Stimulated activated CD8-positive, alpha-beta memory T cell treated with anti-CD3 and anti-CD28 coated beads, Interleukin-12 subunit alpha, Interleukin-12 subunit beta, amount 100 ng/mL, for 24 hours (primary cell): ENCODE data around the gene LRP3.
"Not testable (repeated sequence)": the region's sequence is repeated elsewhere in the genome, so short reads cannot be mapped to it uniquely, and the experiment has no call there.

ENCODE experiments used
- DNase-seq: peaks from one replicate; pipeline ENCODE4 v3.0.0-alpha.2; 2020; ENCODE audit errors: extremely low read depth

LRP3 gene

GRCh38 chr19:33202546-33203507 is 8.7 kb downstream of the LRP3 start:
- DNase-seq: no peak

GRCh38 chr19:33203529-33203928 is 9.4 kb downstream of the LRP3 start:
- DNase-seq: no peak

- no peak for DNase-seq
Measured at GRCh38 chr19:33204136-33204973, 10.2 kb downstream of the LRP3 start.

GRCh38 chr19:33205110-33205509 is 11.0 kb downstream of the LRP3 start:
- no peak for DNase-seq

- no peak for DNase-seq
Measured at GRCh38 chr19:33205531-33206260, 11.6 kb downstream of the LRP3 start.

- no peak for DNase-seq
Measured at GRCh38 chr19:33206261-33207039, 12.3 kb downstream of the LRP3 start.

- DNase-seq: no peak
Measured at GRCh38 chr19:33207040-33207620, 13.0 kb downstream of the LRP3 start.

GRCh38 chr19:33207903-33208302 is 13.8 kb downstream of the LRP3 start:
- DNase-seq: no peak

GRCh38 chr19:33208371-33208895 is 14.3 kb downstream of the LRP3 start:
- no peak for DNase-seq

GRCh38 chr19:33208904-33209849 is 15.0 kb downstream of the LRP3 start:
- DNase-seq: no peak

- not testable (repeated sequence) for DNase-seq
Measured at GRCh38 chr19:33209850-33210230, 15.7 kb downstream of the LRP3 start.

GRCh38 chr19:33210266-33210940 is 16.3 kb downstream of the LRP3 start:
- DNase-seq: no peak

- no peak for DNase-seq
Measured at GRCh38 chr19:33211794-33212435, 17.8 kb downstream of the LRP3 start.

- DNase-seq: no peak
Measured at GRCh38 chr19:33212436-33213172, 18.5 kb downstream of the LRP3 start.

GRCh38 chr19:33214596-33214995 is 20.5 kb downstream of the LRP3 start:
- no peak for DNase-seq

- DNase-seq: no peak
Measured at GRCh38 chr19:33215438-33216197, 21.5 kb downstream of the LRP3 start.
